ENCODE results near the gene MGMT.

MGMT gene

DNA sequence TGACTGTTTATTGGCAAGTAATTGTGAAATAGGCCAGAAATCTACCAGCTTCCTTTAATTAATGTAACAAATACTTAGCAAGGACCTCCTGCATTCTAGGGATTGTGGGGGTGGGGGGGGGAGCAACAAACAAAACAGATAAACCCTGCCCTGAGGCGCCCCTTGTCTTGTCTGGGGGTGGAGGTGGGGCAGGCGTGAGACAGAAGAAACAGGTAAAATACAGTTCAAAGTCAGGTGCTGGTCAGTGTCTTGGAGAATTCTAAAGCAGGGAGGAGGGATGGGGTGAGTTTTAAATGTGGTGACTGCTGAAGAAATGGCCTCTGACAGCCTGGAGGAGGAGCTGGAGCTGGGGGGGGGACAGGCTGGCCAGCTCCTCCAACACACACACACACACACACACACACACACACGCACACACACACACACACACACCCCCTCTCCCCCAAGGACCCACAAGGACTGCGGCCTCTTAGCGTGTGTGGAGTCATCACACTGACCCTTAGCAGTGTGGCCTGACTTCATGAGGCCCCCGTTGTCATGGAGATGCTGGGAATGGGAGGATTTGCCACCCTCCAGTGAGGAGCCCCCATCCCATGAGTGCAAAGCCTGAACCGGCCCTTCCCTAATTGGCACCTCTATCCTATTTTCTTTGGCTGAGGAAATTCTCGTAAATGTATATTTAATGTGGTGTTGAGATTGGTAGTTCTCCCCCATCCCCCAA is 190.4 kb downstream of the MGMT start:
- ATAC-seq (ENCODE audit: insufficient read depth, low read depth) (no peak), DNase-seq (no peak)
- no peaks in the 10 kb centered on the region for H3K4me1 ChIP-seq (ENCODE audit: insufficient read depth, low read length)
- H3K9ac ChIP-seq (ENCODE audit: low read depth, low read length): no peak overlapping the region
- 0 out of 2 replicates have a peak, but pooled peaks cover 11% of the 10 kb centered on the region for H4K20me1 ChIP-seq (ENCODE audit: insufficient read depth, low read length)
- no peak overlapping the region for H3K4me2 ChIP-seq (ENCODE audit: insufficient read depth, low read length)
- no peaks in the 10 kb centered on the region for H3K36me3 ChIP-seq (ENCODE audit: insufficient read depth, low read length)
- H2AFZ ChIP-seq (ENCODE audit: low read depth, low read length): no peak overlapping the region
- no peaks in the 10 kb centered on the region for H3K9me3 ChIP-seq (ENCODE audit: insufficient read depth, low read length, severe bottlenecking)
- H3K79me2 ChIP-seq (ENCODE audit: insufficient read depth, low read length): no peaks in the 10 kb centered on the region
- H3K4me3 ChIP-seq (ENCODE audit: low read depth in 1 of 2, low read length in 2 of 2): no peak overlapping the region
- no peak overlapping the region for H3K27ac ChIP-seq (ENCODE audit: low read length)
- no peak for TF ChIP-seq EZH2 (IDR thresholded peaks at IDR 0.05; ENCODE audit: borderline replicate concordance, low read depth, low read length, severe bottlenecking)
- TF ChIP-seq, protein P1, sequence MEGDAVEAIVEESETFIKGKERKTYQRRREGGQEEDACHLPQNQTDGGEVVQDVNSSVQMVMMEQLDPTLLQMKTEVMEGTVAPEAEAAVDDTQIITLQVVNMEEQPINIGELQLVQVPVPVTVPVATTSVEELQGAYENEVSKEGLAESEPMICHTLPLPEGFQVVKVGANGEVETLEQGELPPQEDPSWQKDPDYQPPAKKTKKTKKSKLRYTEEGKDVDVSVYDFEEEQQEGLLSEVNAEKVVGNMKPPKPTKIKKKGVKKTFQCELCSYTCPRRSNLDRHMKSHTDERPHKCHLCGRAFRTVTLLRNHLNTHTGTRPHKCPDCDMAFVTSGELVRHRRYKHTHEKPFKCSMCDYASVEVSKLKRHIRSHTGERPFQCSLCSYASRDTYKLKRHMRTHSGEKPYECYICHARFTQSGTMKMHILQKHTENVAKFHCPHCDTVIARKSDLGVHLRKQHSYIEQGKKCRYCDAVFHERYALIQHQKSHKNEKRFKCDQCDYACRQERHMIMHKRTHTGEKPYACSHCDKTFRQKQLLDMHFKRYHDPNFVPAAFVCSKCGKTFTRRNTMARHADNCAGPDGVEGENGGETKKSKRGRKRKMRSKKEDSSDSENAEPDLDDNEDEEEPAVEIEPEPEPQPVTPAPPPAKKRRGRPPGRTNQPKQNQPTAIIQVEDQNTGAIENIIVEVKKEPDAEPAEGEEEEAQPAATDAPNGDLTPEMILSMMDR (IDR thresholded peaks at IDR 0.05; ENCODE audit: borderline replicate concordance, extremely low read depth, low read length, poor library complexity, severe bottlenecking): no peak
- H3K27me3 ChIP-seq (ENCODE audit: insufficient read depth, low read length, poor library complexity): no peaks in the 10 kb centered on the region

DNA sequence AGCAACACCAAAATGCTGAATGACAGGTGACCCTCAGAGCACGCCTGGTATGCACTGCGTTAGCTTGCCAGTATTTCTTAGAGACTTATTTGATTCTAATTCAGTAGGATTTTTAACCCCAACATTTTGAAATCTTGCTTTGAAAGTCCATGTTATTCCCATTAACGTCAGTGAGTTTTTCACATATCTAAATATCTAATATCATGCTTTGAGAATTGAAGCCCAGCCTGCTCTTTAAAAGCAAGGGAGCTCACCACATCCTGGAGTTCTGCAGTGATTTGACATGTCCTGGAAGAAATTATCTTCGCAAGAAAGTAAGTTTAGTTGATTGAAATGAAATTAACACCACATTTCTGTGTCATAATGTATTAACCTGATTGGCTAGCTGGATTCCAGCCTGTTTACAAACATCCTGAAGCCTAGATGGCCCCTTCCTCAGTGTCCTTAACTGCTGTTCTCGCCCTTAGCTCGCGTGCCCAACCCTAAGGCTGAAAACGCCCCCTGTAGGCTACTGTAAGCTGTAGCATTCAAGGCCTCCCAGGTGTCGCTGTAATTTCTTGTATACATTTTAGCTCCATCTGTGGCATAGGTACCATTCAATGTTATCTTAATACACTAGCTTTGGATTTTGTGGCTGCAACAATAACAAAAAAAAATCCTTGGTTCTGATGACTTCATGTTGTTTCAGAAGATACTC is 191.5 kb downstream of the MGMT start:
- ATAC-seq (ENCODE audit: insufficient read depth, low read depth) (no peak; the same call in 2 of the 3 replicates), DNase-seq (no peak)
- H3K9me3 ChIP-seq (ENCODE audit: insufficient read depth, low read length, severe bottlenecking): no peaks in the 10 kb centered on the region
- H3K4me2 ChIP-seq (ENCODE audit: insufficient read depth, low read length): no peak overlapping the region
- H3K79me2 ChIP-seq (ENCODE audit: insufficient read depth, low read length): no peaks in the 10 kb centered on the region
- H3K4me3 ChIP-seq (ENCODE audit: low read depth in 1 of 2, low read length in 2 of 2): no peak overlapping the region
- H3K9ac ChIP-seq (ENCODE audit: low read depth, low read length): no peak overlapping the region
- 0 out of 2 replicates have a peak, but pooled peaks cover 7% of the 10 kb centered on the region for H4K20me1 ChIP-seq (ENCODE audit: insufficient read depth, low read length)
- H2AFZ ChIP-seq (ENCODE audit: low read depth, low read length): no peak overlapping the region
- TF ChIP-seq, protein P1 (IDR thresholded peaks at IDR 0.05; ENCODE audit: borderline replicate concordance, extremely low read depth, low read length, poor library complexity, severe bottlenecking): peak; percentile 30
- TF ChIP-seq EZH2 (IDR thresholded peaks at IDR 0.05; ENCODE audit: borderline replicate concordance, low read depth, low read length, severe bottlenecking): no peak
- no peaks in the 10 kb centered on the region for H3K4me1 ChIP-seq (ENCODE audit: insufficient read depth, low read length)
- H3K36me3 ChIP-seq (ENCODE audit: insufficient read depth, low read length): no peaks in the 10 kb centered on the region
- no peak overlapping the region for H3K27ac ChIP-seq (ENCODE audit: low read length)
- no peaks in the 10 kb centered on the region for H3K27me3 ChIP-seq (ENCODE audit: insufficient read depth, low read length, poor library complexity)

DNA sequence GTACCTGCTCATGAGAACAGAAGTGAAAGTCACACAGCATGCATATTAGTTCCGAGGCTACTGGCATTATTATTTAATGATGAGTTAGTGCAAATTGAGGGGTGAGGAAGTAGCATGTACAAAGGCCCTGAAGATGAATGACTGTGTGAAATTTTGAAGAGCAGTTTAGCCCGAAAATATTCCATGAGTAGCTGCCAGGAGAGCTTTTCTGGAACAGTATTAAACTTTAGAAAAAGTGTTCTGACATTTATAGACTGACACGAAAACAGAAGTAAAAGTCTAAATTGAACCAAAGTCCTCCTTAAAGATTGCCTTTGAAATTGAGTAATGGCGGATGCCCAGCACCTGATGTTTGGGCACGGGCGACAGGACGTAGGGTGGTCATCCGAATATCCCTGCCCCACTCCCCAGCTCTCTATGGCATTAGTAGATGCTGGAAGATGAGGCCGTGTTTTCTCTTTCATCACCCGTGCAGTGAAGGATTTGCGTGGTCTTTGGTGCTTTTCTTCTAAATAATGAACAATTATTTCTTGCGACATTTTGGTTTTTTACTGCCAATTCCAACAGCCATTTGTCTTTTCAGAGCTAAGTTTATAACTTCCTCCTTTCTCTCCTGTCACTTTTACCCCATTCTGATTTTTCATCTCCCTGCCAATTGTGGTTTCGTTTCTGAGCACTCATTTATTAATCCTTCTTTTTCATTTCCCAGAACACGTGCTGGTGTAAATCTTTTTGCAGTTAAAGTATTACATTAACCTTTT is 192.6 kb downstream of the MGMT start:
- peaks cover 3% of the 10 kb centered on the region for H3K9me3 ChIP-seq (ENCODE audit: insufficient read depth, low read length, severe bottlenecking)
- no peaks in the 10 kb centered on the region for H3K27me3 ChIP-seq (ENCODE audit: insufficient read depth, low read length, poor library complexity)
- TF ChIP-seq, protein P1 (IDR thresholded peaks at IDR 0.05; ENCODE audit: borderline replicate concordance, extremely low read depth, low read length, poor library complexity, severe bottlenecking): no peak
- no peak for TF ChIP-seq EZH2 (IDR thresholded peaks at IDR 0.05; ENCODE audit: borderline replicate concordance, low read depth, low read length, severe bottlenecking)
- H3K4me1 ChIP-seq (ENCODE audit: insufficient read depth, low read length): no peaks in the 10 kb centered on the region
- no peaks in the 10 kb centered on the region for H3K36me3 ChIP-seq (ENCODE audit: insufficient read depth, low read length)
- DNase-seq (no peak), ATAC-seq (ENCODE audit: insufficient read depth, low read depth) (no peak)
- H2AFZ ChIP-seq (ENCODE audit: low read depth, low read length): no peak overlapping the region
- H3K4me2 ChIP-seq (ENCODE audit: insufficient read depth, low read length): no peak overlapping the region
- no peak overlapping the region for H3K4me3 ChIP-seq (ENCODE audit: low read depth in 1 of 2, low read length in 2 of 2)
- H3K79me2 ChIP-seq (ENCODE audit: insufficient read depth, low read length): no peaks in the 10 kb centered on the region
- 0 out of 2 replicates have a peak, but pooled peaks cover 3% of the 10 kb centered on the region for H4K20me1 ChIP-seq (ENCODE audit: insufficient read depth, low read length)
- H3K27ac ChIP-seq (ENCODE audit: low read length): no peak overlapping the region
- no peak overlapping the region for H3K9ac ChIP-seq (ENCODE audit: low read depth, low read length)
